BLaER1 treated with 17β-estradiol and CSF1 and Interleukin-3, amounts not matched to agents 10 nM and 100 nM (cell line): ENCODE data around the gene IQCN.

Experiments used
- H3K27ac ChIP-seq, 11 experiments: shearing (Covaris generic); formaldehyde crosslinking; 2 replicates each; pipeline ENCODE4 v1.8.1; 2022
- H3K27me3 ChIP-seq, 11 experiments: shearing (Covaris generic); formaldehyde crosslinking; 2 replicates each; pipeline ENCODE4 v1.8.1; 2022
- H3K36me3 ChIP-seq, 11 experiments: shearing (Covaris generic); formaldehyde crosslinking; 2 replicates each; pipeline ENCODE4 v1.8.1; 2022
- H3K4me1 ChIP-seq, 10 experiments: shearing (Covaris generic); formaldehyde crosslinking; 2 replicates each; pipeline ENCODE4 v1.8.1; 2022
- H3K4me2 ChIP-seq, 11 experiments: shearing (Covaris generic); formaldehyde crosslinking; 2 replicates each; pipeline ENCODE4 v1.8.1; 2022
- H3K4me3 ChIP-seq, 10 experiments: shearing (Covaris generic); formaldehyde crosslinking; 2 replicates each; pipeline ENCODE4 v1.8.1; 2022
- H3K9ac ChIP-seq, 11 experiments: shearing (Covaris generic); formaldehyde crosslinking; 2 replicates each; pipeline ENCODE4 v1.8.1; 2022
- H3K9me3 ChIP-seq, 11 experiments: shearing (Covaris generic); formaldehyde crosslinking; replicated peaks in 1 of 11; 2 replicates each; pipeline ENCODE4 v1.8.1; 2022
- H4K20me1 ChIP-seq, 11 experiments: shearing (Covaris generic); formaldehyde crosslinking; 2 replicates each; pipeline ENCODE4 v1.8.1; 2022
- Cebpa-rat ChIP-seq, 11 experiments: shearing (Covaris generic); IDR thresholded peaks; 2 replicates each; pipeline ENCODE4 v1.8.1; 2022

Gene IQCN

GRCh38 chr19:18257503-18258470, 16.5 kb downstream of the IQCN start:
- Histone ChIP-seq H3K4me2 (no peak overlapping the region), H3K36me3 (no peaks in the 10 kb centered on the region; a peak in 4 of 22 replicates), H3K4me3 (no peak overlapping the region), H4K20me1 (peaks cover 0 to 7% (median 0%) of the 10 kb centered on the region in 11 experiments; a peak in 4 of 22 replicates), H3K4me1 (peaks cover 22 to 45% (median 34%) of the 10 kb centered on the region in 10 experiments), H3K27ac (no peak overlapping the region), H3K9ac (no peak overlapping the region), H3K9me3 (no peaks in the 10 kb centered on the region), H3K27me3 (no peaks in the 10 kb centered on the region; a peak in 1 of 22 replicates)
- TF ChIP-seq Cebpa-rat (IDR thresholded peaks at IDR 0.05), result no peak

- no peak for TF ChIP-seq Cebpa-rat (IDR thresholded peaks at IDR 0.05)
- no peaks in the 10 kb centered on the region; a peak in 1 of 22 replicates for H3K27me3 ChIP-seq
Measured at GRCh38 chr19:18254546-18255503, 19.4 kb downstream of the IQCN start.

GRCh38 chr19:18253716-18254115, 20.5 kb downstream of the IQCN start:
- H3K9ac ChIP-seq, result peak overlapping the region in 6 of 11 experiments; percentile 10 to 34 (median 17); a peak in 5 of 22 replicates
- peaks cover 22 to 28% (median 26%) of the 10 kb centered on the region in 10 experiments for H3K4me1 ChIP-seq
- no peak overlapping the region for H3K4me3 ChIP-seq
- no peaks in the 10 kb centered on the region; a peak in 3 of 22 replicates for H3K36me3 ChIP-seq
- H3K27me3 ChIP-seq, result no peaks in the 10 kb centered on the region; a peak in 1 of 22 replicates
- peak overlapping the region in 10 of 11 experiments; percentile 47 to 76 (median 72); a peak in 20 of 22 replicates for H3K4me2 ChIP-seq
- no peaks in the 10 kb centered on the region for H3K9me3 ChIP-seq
- no peak for TF ChIP-seq Cebpa-rat (IDR thresholded peaks at IDR 0.05)
- H4K20me1 ChIP-seq, result peaks cover 0 to 7% (median 0%) of the 10 kb centered on the region in 11 experiments; a peak in 4 of 22 replicates
- peak overlapping the region in 7 of 11 experiments; percentile 15 to 74 (median 50); a peak in 12 of 22 replicates for H3K27ac ChIP-seq

More at GRCh38 chr19:18254546-18255503, 19.4 kb downstream of the IQCN start:
- no peaks in the 10 kb centered on the region for H3K9me3 ChIP-seq
- H3K4me1 ChIP-seq, result peaks cover 22 to 34% (median 27%) of the 10 kb centered on the region in 10 experiments
- H3K4me2 ChIP-seq, result peak overlapping the region; percentile 47 to 76 (median 72)
- H3K27ac ChIP-seq, result peak overlapping the region in 3 of 11 experiments; percentile 15 to 74 (median 69); a peak in 3 of 22 replicates
- H3K9ac ChIP-seq, result peak overlapping the region in 1 of 11 experiments; percentile 9; a peak in 1 of 22 replicates
- H4K20me1 ChIP-seq, result peaks cover 0 to 7% (median 0%) of the 10 kb centered on the region in 11 experiments; a peak in 4 of 22 replicates
- no peaks in the 10 kb centered on the region; a peak in 3 of 22 replicates for H3K36me3 ChIP-seq
- no peak overlapping the region for H3K4me3 ChIP-seq

- H3K27me3 ChIP-seq, result no peaks in the 10 kb centered on the region; a peak in 1 of 22 replicates
- H3K4me1 ChIP-seq, result peaks cover 22 to 28% (median 26%) of the 10 kb centered on the region in 10 experiments
- H3K36me3 ChIP-seq, result no peaks in the 10 kb centered on the region; a peak in 3 of 22 replicates
- H3K4me2 ChIP-seq, result peak overlapping the region in 5 of 11 experiments; percentile 47 to 76 (median 70); a peak in 7 of 22 replicates
- TF ChIP-seq Cebpa-rat (IDR thresholded peaks at IDR 0.05), result no peak
- no peaks in the 10 kb centered on the region for H3K9me3 ChIP-seq
- no peak overlapping the region for H3K4me3 ChIP-seq
- H3K9ac ChIP-seq, result no peak overlapping the region
- H3K27ac ChIP-seq, result no peak overlapping the region
- H4K20me1 ChIP-seq, result peaks cover 0 to 7% (median 0%) of the 10 kb centered on the region in 11 experiments; a peak in 4 of 22 replicates
Measured at GRCh38 chr19:18253130-18253529, 21.1 kb downstream of the IQCN start.

GRCh38 chr19:18252370-18252717, 21.9 kb downstream of the IQCN start:
- Histone ChIP-seq H3K27me3 (no peaks in the 10 kb centered on the region; a peak in 1 of 22 replicates), H3K9ac (no peak overlapping the region), H3K36me3 (no peaks in the 10 kb centered on the region; a peak in 2 of 22 replicates), H3K4me2 (no peak overlapping the region), H3K9me3 (no peaks in the 10 kb centered on the region), H3K27ac (no peak overlapping the region), H3K4me1 (peaks cover 22 to 28% (median 26%) of the 10 kb centered on the region in 10 experiments), H4K20me1 (peaks cover 0 to 7% (median 0%) of the 10 kb centered on the region in 11 experiments; a peak in 4 of 22 replicates), H3K4me3 (no peak overlapping the region)
- no peak for TF ChIP-seq Cebpa-rat (IDR thresholded peaks at IDR 0.05)

- Histone ChIP-seq H3K4me3 (no peak overlapping the region), H3K9me3 (no peaks in the 10 kb centered on the region), H3K27ac (no peak overlapping the region), H3K4me1 (peaks cover 22 to 28% (median 26%) of the 10 kb centered on the region in 10 experiments), H3K9ac (no peak overlapping the region), H3K36me3 (no peaks in the 10 kb centered on the region), H3K27me3 (no peaks in the 10 kb centered on the region; a peak in 1 of 22 replicates), H3K4me2 (no peak overlapping the region), H4K20me1 (peaks cover 0 to 7% (median 0%) of the 10 kb centered on the region in 11 experiments; a peak in 3 of 22 replicates)
- no peak for TF ChIP-seq Cebpa-rat (IDR thresholded peaks at IDR 0.05)
Measured at GRCh38 chr19:18251587-18252369, 22.5 kb downstream of the IQCN start.

- H3K27ac ChIP-seq, result no peak overlapping the region
- no peaks in the 10 kb centered on the region for H3K9me3 ChIP-seq
- no peak for TF ChIP-seq Cebpa-rat (IDR thresholded peaks at IDR 0.05)
- peaks cover 0 to 1% (median 0%) of the 10 kb centered on the region in 11 experiments; a peak in 2 of 22 replicates for H4K20me1 ChIP-seq
- H3K4me1 ChIP-seq, result peaks cover 14 to 20% (median 18%) of the 10 kb centered on the region in 10 experiments
- no peak overlapping the region for H3K4me3 ChIP-seq
- no peaks in the 10 kb centered on the region for H3K36me3 ChIP-seq
- H3K4me2 ChIP-seq, result no peak overlapping the region
- H3K9ac ChIP-seq, result no peak overlapping the region
- no peaks in the 10 kb centered on the region; a peak in 1 of 22 replicates for H3K27me3 ChIP-seq
Measured at GRCh38 chr19:18249834-18250233, 24.4 kb downstream of the IQCN start.

- Histone ChIP-seq H4K20me1 (no peaks in the 10 kb centered on the region), H3K4me3 (no peak overlapping the region), H3K4me1 (peaks cover 0 to 14% (median 4%) of the 10 kb centered on the region in 10 experiments; a peak in 10 of 20 replicates), H3K9ac (no peak overlapping the region), H3K27me3 (peaks cover 0 to 6% (median 0%) of the 10 kb centered on the region in 11 experiments; a peak in 6 of 22 replicates), H3K27ac (no peak overlapping the region), H3K9me3 (no peaks in the 10 kb centered on the region), H3K4me2 (no peak overlapping the region), H3K36me3 (no peaks in the 10 kb centered on the region)
- TF ChIP-seq Cebpa-rat (IDR thresholded peaks at IDR 0.05), result no peak
Measured at GRCh38 chr19:18245297-18245696, 29.0 kb downstream of the IQCN start.
